Calu3 (cell line): Measurements from ENCODE around the gene LRRC46. TPM values are rescaled to one million over a fixed set of nuclear protein-coding genes. Genes with fewer than 3 reads are reported as not detected.

Source experiments
- BruUV-seq: library from RNA; stranded (reverse); fragments of 400-500 nt; replicated peaks from 2 replicates; lab custom pipeline; 2021; lab: Mats Ljungman, UMichigan
- CTCF ChIA-PET: fragments of 300-600 bp; sonication (Branson Sonifier 250); formaldehyde crosslinking; loops from one replicate; lab custom pipeline; 2022; ENCODE audit warnings: antibody characterized with exemption; lab: Charles Lee
- DNase-seq: peaks from one replicate; pipeline ENCODE4 v3.0.0; 2022
- H3K27ac Mint-ChIP-seq: one replicate; pipeline ENCODE4 v1.8.0; 2022; ENCODE audit warnings: mixed read lengths; ENCODE audit not compliant: unreplicated experiment
- H3K27me3 Mint-ChIP-seq: one replicate; pipeline ENCODE4 v1.8.0; 2022; ENCODE audit warnings: mixed read lengths; ENCODE audit not compliant: unreplicated experiment
- H3K36me3 Mint-ChIP-seq: one replicate; pipeline ENCODE4 v1.8.0; 2022; ENCODE audit warnings: mild to moderate bottlenecking, moderate library complexity, mixed read lengths; ENCODE audit not compliant: insufficient read depth, unreplicated experiment
- H3K4me1 Mint-ChIP-seq: one replicate; pipeline ENCODE4 v1.8.0; 2022; ENCODE audit warnings: mild to moderate bottlenecking, low read depth, mixed read lengths; ENCODE audit not compliant: unreplicated experiment
- H3K4me3 Mint-ChIP-seq: one replicate; pipeline ENCODE4 v1.8.0; 2022; ENCODE audit warnings: mild to moderate bottlenecking, low read depth, moderate library complexity, mixed read lengths; ENCODE audit not compliant: unreplicated experiment
- H3K9me3 Mint-ChIP-seq: one replicate; pipeline ENCODE4 v1.8.0; 2022; ENCODE audit warnings: low read depth, mixed read lengths; ENCODE audit not compliant: unreplicated experiment
- intact Hi-C: fragments of 100-400 bp; cut with micrococcal nuclease; formaldehyde crosslinking; loops from one replicate; pipeline ENCODE4 v1.10.0; 2022; ENCODE audit not compliant: unreplicated experiment
- total RNA-seq: library from RNA; stranded (reverse); gene quantifications from 2 replicates; pipeline ENCODE4 v1.2.3, GENCODE V29; 2022
- TF ChIP-seq, protein P1 (sequence below): fragments of 200-600 bp; IDR thresholded peaks from one replicate; pipeline ENCODE4 v1.8.0; 2022; ENCODE audit warnings: antibody characterized with exemption; ENCODE audit not compliant: unreplicated experiment

Gene LRRC46
- total RNA-seq, 1 experiment from 2014 or later, result 2.9 TPM

DNA sequence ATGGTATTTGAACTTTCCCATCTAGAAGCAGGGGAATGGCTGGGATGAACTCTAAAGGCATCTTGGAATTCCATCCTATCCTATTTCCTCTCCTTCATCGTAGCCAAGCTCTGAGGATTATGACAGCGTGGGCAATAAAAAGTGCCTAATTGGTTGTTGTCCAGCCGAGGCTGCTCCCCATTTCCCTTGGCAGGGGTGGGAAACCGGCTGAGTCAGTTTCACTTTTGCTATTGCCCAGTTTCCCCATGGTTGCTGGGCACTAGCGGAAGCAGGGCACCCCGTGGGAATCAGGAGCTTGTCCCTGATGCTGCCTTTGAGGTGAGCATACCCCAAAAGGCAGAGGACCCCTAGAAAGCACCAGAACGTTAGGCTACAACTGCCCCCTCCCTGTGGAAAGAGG, 50.8 kb downstream of the LRRC46 start:
- intact Hi-C loops, result no loop called here
- Mint-ChIP-seq H3K36me3 (peaks cover 4% of the 10 kb centered on the region), H3K4me3 (no peak overlapping the region), H3K4me1 (peaks cover 10% of the 10 kb centered on the region), H3K27me3 (peaks cover 71% of the 10 kb centered on the region), H3K9me3 (no peaks in the 10 kb centered on the region), H3K27ac (no peak overlapping the region)
- CTCF ChIA-PET, result interaction anchor here (1.2 to 1.3 kb wide), 2 partner anchors 8 to 41 kb away, joined by 4 to 5 read pairs; partner anchors contain the start of gene SCRN2
- no peak for DNase-seq
- no TSS peak for BruUV-seq
- TF ChIP-seq, protein P1, sequence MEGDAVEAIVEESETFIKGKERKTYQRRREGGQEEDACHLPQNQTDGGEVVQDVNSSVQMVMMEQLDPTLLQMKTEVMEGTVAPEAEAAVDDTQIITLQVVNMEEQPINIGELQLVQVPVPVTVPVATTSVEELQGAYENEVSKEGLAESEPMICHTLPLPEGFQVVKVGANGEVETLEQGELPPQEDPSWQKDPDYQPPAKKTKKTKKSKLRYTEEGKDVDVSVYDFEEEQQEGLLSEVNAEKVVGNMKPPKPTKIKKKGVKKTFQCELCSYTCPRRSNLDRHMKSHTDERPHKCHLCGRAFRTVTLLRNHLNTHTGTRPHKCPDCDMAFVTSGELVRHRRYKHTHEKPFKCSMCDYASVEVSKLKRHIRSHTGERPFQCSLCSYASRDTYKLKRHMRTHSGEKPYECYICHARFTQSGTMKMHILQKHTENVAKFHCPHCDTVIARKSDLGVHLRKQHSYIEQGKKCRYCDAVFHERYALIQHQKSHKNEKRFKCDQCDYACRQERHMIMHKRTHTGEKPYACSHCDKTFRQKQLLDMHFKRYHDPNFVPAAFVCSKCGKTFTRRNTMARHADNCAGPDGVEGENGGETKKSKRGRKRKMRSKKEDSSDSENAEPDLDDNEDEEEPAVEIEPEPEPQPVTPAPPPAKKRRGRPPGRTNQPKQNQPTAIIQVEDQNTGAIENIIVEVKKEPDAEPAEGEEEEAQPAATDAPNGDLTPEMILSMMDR, result no peak

GRCh38 chr17:47882695-47883588, 51.5 kb downstream of the LRRC46 start:
- intact Hi-C loops, result no loop called here
- Mint-ChIP-seq H3K36me3 (peaks cover 4% of the 10 kb centered on the region), H3K27ac (no peak overlapping the region), H3K9me3 (no peaks in the 10 kb centered on the region), H3K4me1 (peaks cover 9% of the 10 kb centered on the region), H3K4me3 (no peak overlapping the region), H3K27me3 (peaks cover 64% of the 10 kb centered on the region)
- BruUV-seq, result no TSS peak
- CTCF ChIA-PET, result interaction anchor here (1.3 kb wide), 1 partner anchor 42 kb away, joined by 4 read pairs; the partner anchor contains the start of gene SCRN2
- no peak for DNase-seq
- TF ChIP-seq, protein P1, result no peak

DNA sequence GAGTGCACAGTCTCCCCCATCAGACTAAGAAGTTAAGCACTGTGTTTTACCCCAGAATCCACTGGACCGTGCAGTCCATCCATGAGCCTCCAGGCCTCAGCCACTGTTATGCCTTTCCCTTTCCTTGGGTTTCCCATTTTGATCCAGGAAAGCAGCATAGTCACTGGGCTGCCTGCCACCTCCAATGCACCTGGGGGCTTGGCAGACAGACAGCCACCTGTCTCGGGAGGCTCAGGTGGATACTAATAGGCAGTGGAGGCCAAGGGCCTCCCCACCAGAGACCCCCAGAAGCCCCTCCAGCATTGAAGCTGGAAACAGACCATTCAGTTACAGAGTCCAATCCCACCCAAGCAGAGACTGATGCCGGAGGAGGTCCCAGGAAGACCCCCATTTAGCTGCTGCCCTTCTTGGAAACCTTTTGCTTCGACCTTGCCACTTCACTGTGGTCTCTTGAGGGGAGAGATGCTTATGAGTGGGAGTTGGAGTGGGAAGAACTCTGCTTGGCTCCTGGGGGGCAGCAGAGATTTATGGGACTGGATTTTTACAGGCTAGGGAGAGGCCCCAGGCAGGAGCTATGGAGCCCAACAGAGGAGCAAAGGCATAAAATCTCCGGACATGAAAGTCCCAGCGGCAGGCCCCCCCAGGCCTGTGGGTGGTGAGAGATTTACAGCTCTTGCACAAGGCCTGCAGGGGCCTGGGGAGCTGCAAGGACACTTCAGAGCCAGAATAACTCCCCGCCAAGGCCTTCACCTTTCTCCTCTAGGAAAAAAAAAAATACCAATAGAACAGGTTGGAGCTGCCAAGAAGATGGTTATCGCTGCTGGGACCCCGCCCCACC, 52.3 kb downstream of the LRRC46 start:
- TF ChIP-seq, protein P1, result no peak
- Mint-ChIP-seq H3K27me3 (peaks cover 55% of the 10 kb centered on the region), H3K4me3 (no peak overlapping the region), H3K36me3 (no peaks in the 10 kb centered on the region), H3K4me1 (no peaks in the 10 kb centered on the region), H3K9me3 (no peaks in the 10 kb centered on the region), H3K27ac (no peak overlapping the region)
- intact Hi-C loops, result no loop called here
- no TSS peak for BruUV-seq
- CTCF ChIA-PET, result interaction anchor here (0.9 to 2.5 kb wide), 4 partner anchors 12 to 53 kb away, joined by 3 to 14 read pairs (median 4); partner anchors contain the start of genes LRRC46, MRPL10 and SCRN2
- no peak for DNase-seq

DNA sequence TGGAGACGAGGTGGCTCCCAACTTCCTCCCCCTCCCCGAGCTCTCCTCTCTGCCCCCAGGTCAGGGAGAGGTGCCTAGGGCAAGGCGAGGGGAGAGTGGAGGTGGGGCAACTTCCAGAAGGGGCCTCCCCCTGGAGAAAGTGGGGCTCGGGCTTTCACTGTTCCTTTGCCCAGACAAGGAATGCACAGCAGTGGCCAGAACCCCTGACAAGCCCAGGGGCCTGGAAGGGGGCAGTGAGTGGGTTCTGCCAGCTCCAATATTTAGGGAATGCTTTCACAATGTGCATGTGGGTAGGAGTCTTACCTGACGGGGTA, 52.9 kb downstream of the LRRC46 start:
- DNase-seq, result no peak
- BruUV-seq, result no TSS peak
- TF ChIP-seq, protein P1, result no peak
- Mint-ChIP-seq H3K27me3 (peaks cover 50% of the 10 kb centered on the region), H3K27ac (no peak overlapping the region), H3K36me3 (no peaks in the 10 kb centered on the region), H3K4me1 (no peaks in the 10 kb centered on the region), H3K9me3 (no peaks in the 10 kb centered on the region), H3K4me3 (no peak overlapping the region)
- intact Hi-C loops, result no loop called here
- CTCF ChIA-PET, result interaction anchor here (0.8 to 2.5 kb wide), 5 partner anchors 11 to 54 kb away, joined by 3 to 14 read pairs (median 3); partner anchors contain the start of genes LRRC46, MRPL10, SCRN2 and SP2
